ENCODE measurements around the gene CUX1. TPM values are rescaled to one million over a fixed set of nuclear protein-coding genes. Genes with fewer than 3 reads are reported as not detected.
A peak's percentile ranks its signal among the peaks of the same experiment; 100 is the strongest.

Gene CUX1
- total RNA-seq, 1 experiment from 2014 or later, result 92.4 TPM

GRCh38 chr7:102079140-102080018, 262.0 kb downstream of the CUX1 start:
- Histone ChIP-seq H3K79me2 (ENCODE audit: low read length) (peaks cover 21% of the 10 kb centered on the region), H3K9me2 (replicated peaks; ENCODE audit: insufficient read depth, low read length) (no peaks in the 10 kb centered on the region), H3K4me3 (ENCODE audit: low read length) (no peak overlapping the region), H3K9ac (ENCODE audit: low read length) (no peak overlapping the region), H2AFZ (ENCODE audit: low read length) (no peak overlapping the region), H3K9me3 (ENCODE audit: low read length) (no peaks in the 10 kb centered on the region), H3K27ac (ENCODE audit: low read length) (no peak overlapping the region), H3K36me3 (ENCODE audit: insufficient read depth, low read length) (peaks cover 30% of the 10 kb centered on the region), H3K4me1 (ENCODE audit: low read length) (no peaks in the 10 kb centered on the region), H3K4me2 (ENCODE audit: low read depth, low read length, poor library complexity, severe bottlenecking) (no peak overlapping the region), H4K20me1 (ENCODE audit: insufficient read depth, low read depth, low read length) (no peaks in the 10 kb centered on the region), H3K27me3 (ENCODE audit: low read length) (no peaks in the 10 kb centered on the region)
- no peak for DNase-seq

- Histone ChIP-seq H3K4me3 (ENCODE audit: low read length) (no peak overlapping the region), H3K4me1 (ENCODE audit: low read length) (no peaks in the 10 kb centered on the region), H3K79me2 (ENCODE audit: low read length) (peaks cover 26% of the 10 kb centered on the region), H3K9me3 (ENCODE audit: low read length) (no peaks in the 10 kb centered on the region; the same call in 1 of the 2 replicates), H3K36me3 (ENCODE audit: insufficient read depth, low read length) (peaks cover 30% of the 10 kb centered on the region), H3K27me3 (ENCODE audit: low read length) (no peaks in the 10 kb centered on the region), H4K20me1 (ENCODE audit: insufficient read depth, low read depth, low read length) (no peaks in the 10 kb centered on the region), H3K9ac (ENCODE audit: low read length) (no peak overlapping the region), H2AFZ (ENCODE audit: low read length) (no peak overlapping the region), H3K4me2 (ENCODE audit: low read depth, low read length, poor library complexity, severe bottlenecking) (no peak overlapping the region), H3K9me2 (replicated peaks; ENCODE audit: insufficient read depth, low read length) (no peaks in the 10 kb centered on the region), H3K27ac (ENCODE audit: low read length) (no peak overlapping the region)
- no peak for DNase-seq
Measured at GRCh38 chr7:102080019-102080433, 262.6 kb downstream of the CUX1 start.

DNA sequence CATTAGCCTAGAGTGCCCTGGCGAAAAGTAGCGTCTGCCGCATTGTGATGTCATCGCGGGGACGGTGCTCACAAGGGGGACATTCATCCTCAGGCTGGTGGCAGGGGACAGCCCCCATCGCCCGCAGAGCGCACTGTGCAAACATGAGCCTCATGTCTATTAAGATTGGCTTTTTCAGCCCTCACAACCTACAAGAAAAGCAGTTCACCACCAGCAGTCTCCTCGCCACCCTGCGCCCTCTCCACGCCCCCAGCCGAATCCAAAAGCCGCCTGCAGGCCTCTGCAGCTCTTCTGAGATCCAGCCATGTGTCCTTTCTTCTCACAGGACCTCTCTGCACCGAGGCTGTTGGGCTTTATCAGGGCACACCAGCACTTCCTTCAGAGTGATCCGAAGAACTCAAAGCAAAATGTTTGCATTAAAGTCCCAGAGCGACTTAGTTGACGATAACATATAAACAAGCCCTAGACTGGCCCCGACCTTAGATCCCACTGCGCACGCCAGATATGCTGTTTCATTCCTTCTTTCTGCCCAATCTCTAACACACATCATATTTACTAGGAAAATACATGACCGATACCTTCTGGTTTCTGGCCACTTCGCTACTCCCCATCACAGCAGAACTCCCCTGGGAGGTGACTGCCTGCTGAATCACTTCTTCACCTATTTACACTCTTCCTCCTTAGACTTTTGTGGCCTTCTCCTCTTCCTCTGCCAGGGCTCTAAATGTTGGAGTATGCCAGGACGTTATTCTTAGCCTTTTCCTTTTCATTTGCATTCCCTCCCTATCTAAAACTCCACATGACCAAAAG, 263.2 kb downstream of the CUX1 start:
- Histone ChIP-seq H3K9me3 (ENCODE audit: low read length) (peaks cover 3% of the 10 kb centered on the region; the same call in 1 of the 2 replicates), H3K27ac (ENCODE audit: low read length) (no peak overlapping the region), H3K9me2 (replicated peaks; ENCODE audit: insufficient read depth, low read length) (no peaks in the 10 kb centered on the region), H2AFZ (ENCODE audit: low read length) (no peak overlapping the region), H3K36me3 (ENCODE audit: insufficient read depth, low read length) (peaks cover 30% of the 10 kb centered on the region), H4K20me1 (ENCODE audit: insufficient read depth, low read depth, low read length) (no peaks in the 10 kb centered on the region), H3K4me1 (ENCODE audit: low read length) (no peaks in the 10 kb centered on the region), H3K9ac (ENCODE audit: low read length) (no peak overlapping the region), H3K4me2 (ENCODE audit: low read depth, low read length, poor library complexity, severe bottlenecking) (no peak overlapping the region), H3K27me3 (ENCODE audit: low read length) (no peaks in the 10 kb centered on the region), H3K4me3 (ENCODE audit: low read length) (no peak overlapping the region), H3K79me2 (ENCODE audit: low read length) (peaks cover 32% of the 10 kb centered on the region)
- DNase-seq, result no peak

GRCh38 chr7:102081244-102081627, 263.8 kb downstream of the CUX1 start:
- Histone ChIP-seq H4K20me1 (ENCODE audit: insufficient read depth, low read depth, low read length) (no peaks in the 10 kb centered on the region), H3K9ac (ENCODE audit: low read length) (no peak overlapping the region), H3K36me3 (ENCODE audit: insufficient read depth, low read length) (peaks cover 32% of the 10 kb centered on the region), H3K4me2 (ENCODE audit: low read depth, low read length, poor library complexity, severe bottlenecking) (no peak overlapping the region), H3K4me1 (ENCODE audit: low read length) (no peaks in the 10 kb centered on the region), H2AFZ (ENCODE audit: low read length) (no peak overlapping the region), H3K9me3 (ENCODE audit: low read length) (peaks cover 3% of the 10 kb centered on the region; the same call in 1 of the 2 replicates), H3K27ac (ENCODE audit: low read length) (no peak overlapping the region), H3K9me2 (replicated peaks; ENCODE audit: insufficient read depth, low read length) (no peaks in the 10 kb centered on the region), H3K27me3 (ENCODE audit: low read length) (no peaks in the 10 kb centered on the region), H3K4me3 (ENCODE audit: low read length) (no peak overlapping the region), H3K79me2 (ENCODE audit: low read length) (peaks cover 38% of the 10 kb centered on the region)
- no peak for DNase-seq

DNA sequence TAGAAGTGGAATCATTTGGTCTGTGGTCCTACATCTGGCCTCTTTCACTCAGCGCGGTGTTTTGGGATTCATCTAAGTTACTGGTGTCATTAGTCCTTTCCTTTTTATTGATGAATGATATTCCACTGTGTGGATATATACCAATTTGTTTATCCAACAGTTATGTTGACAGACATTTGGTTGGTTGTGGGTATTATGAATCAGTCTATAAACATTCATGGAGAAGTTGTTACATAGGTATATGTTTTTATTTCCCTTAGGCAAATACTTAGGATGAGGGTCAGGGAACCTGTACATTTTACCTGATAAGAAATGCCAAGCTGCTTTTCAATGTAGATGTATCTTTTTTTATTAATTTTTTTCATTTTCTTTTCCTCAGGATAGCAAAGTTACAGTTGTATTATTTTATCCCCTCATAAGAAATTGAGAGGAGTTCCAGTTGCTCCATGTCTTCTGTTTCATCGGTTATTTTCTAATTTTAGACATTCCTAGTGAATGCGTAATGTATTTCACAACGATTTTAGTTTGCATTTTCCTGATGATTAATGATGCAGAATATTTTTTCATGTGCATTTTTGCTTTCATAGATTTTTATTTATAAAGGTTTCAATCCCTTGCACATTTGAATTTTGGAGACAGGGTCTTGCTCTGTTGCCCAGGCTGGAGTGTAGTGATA, 265.4 kb downstream of the CUX1 start:
- no peaks in the 10 kb centered on the region for H3K4me1 ChIP-seq (ENCODE audit: low read length)
- peaks cover 52% of the 10 kb centered on the region for H3K79me2 ChIP-seq (ENCODE audit: low read length)
- H2AFZ ChIP-seq (ENCODE audit: low read length), result no peak overlapping the region
- H3K36me3 ChIP-seq (ENCODE audit: insufficient read depth, low read length), result peaks cover 32% of the 10 kb centered on the region
- no peaks in the 10 kb centered on the region for H3K27me3 ChIP-seq (ENCODE audit: low read length)
- H3K9ac ChIP-seq (ENCODE audit: low read length), result no peak overlapping the region
- no peaks in the 10 kb centered on the region for H3K9me2 ChIP-seq (replicated peaks; ENCODE audit: insufficient read depth, low read length)
- H3K4me3 ChIP-seq (ENCODE audit: low read length), result no peak overlapping the region
- H4K20me1 ChIP-seq (ENCODE audit: insufficient read depth, low read depth, low read length), result no peaks in the 10 kb centered on the region
- H3K9me3 ChIP-seq (ENCODE audit: low read length), result peaks cover 3% of the 10 kb centered on the region; the same call in 1 of the 2 replicates
- DNase-seq, result no peak
- H3K27ac ChIP-seq (ENCODE audit: low read length), result no peak overlapping the region
- no peak overlapping the region for H3K4me2 ChIP-seq (ENCODE audit: low read depth, low read length, poor library complexity, severe bottlenecking)

- Histone ChIP-seq H3K4me1 (ENCODE audit: low read length) (peaks cover 8% of the 10 kb centered on the region), H3K9ac (ENCODE audit: low read length) (no peak overlapping the region), H3K4me2 (ENCODE audit: low read depth, low read length, poor library complexity, severe bottlenecking) (no peak overlapping the region), H3K9me3 (ENCODE audit: low read length) (peaks cover 3% of the 10 kb centered on the region; the same call in 1 of the 2 replicates), H3K9me2 (replicated peaks; ENCODE audit: insufficient read depth, low read length) (no peaks in the 10 kb centered on the region), H4K20me1 (ENCODE audit: insufficient read depth, low read depth, low read length) (no peaks in the 10 kb centered on the region), H2AFZ (ENCODE audit: low read length) (no peak overlapping the region), H3K79me2 (ENCODE audit: low read length) (peaks cover 75% of the 10 kb centered on the region), H3K27me3 (ENCODE audit: low read length) (no peaks in the 10 kb centered on the region), H3K27ac (ENCODE audit: low read length) (no peak overlapping the region), H3K4me3 (ENCODE audit: low read length) (no peak overlapping the region), H3K36me3 (ENCODE audit: insufficient read depth, low read length) (peaks cover 24% of the 10 kb centered on the region)
- DNase-seq, result no peak
Measured at GRCh38 chr7:102085218-102085772, 267.9 kb downstream of the CUX1 start.

GRCh38 chr7:102089175-102090098, 272.0 kb downstream of the CUX1 start:
- peaks cover 5% of the 10 kb centered on the region for H3K36me3 ChIP-seq (ENCODE audit: insufficient read depth, low read length)
- H3K9me2 ChIP-seq (replicated peaks; ENCODE audit: insufficient read depth, low read length), result no peaks in the 10 kb centered on the region
- H3K9ac ChIP-seq (ENCODE audit: low read length), result no peak overlapping the region
- no peak overlapping the region for H2AFZ ChIP-seq (ENCODE audit: low read length)
- peaks cover 3% of the 10 kb centered on the region; the same call in 1 of the 2 replicates for H3K9me3 ChIP-seq (ENCODE audit: low read length)
- no peaks in the 10 kb centered on the region for H3K27me3 ChIP-seq (ENCODE audit: low read length)
- H4K20me1 ChIP-seq (ENCODE audit: insufficient read depth, low read depth, low read length), result no peaks in the 10 kb centered on the region
- H3K4me2 ChIP-seq (ENCODE audit: low read depth, low read length, poor library complexity, severe bottlenecking), result no peak overlapping the region
- H3K4me1 ChIP-seq (ENCODE audit: low read length), result peaks cover 8% of the 10 kb centered on the region
- peaks cover 86% of the 10 kb centered on the region for H3K79me2 ChIP-seq (ENCODE audit: low read length)
- peak overlapping the region; percentile 24 for H3K27ac ChIP-seq (ENCODE audit: low read length)
- no peak for DNase-seq
- no peak overlapping the region for H3K4me3 ChIP-seq (ENCODE audit: low read length)

Measured in Karpas-422 (cell line).